H1 (cell line): ENCODE data around the gene ATP5F1E.

Experiments used
- CBX5 ChIP-seq: fragments of 300-800, 300-1000 bp; sonication (generic); IDR thresholded peaks from 2 replicates; pipeline ENCODE4 v1.7.1; 2016; ENCODE audit warnings: antibody characterized with exemption, low read length, low read depth
- CEBPB ChIP-seq: IDR thresholded peaks from 2 replicates; pipeline ENCODE4 v1.6.1; 2012; ENCODE audit warnings: low read depth, low read length
- EGR1 ChIP-seq: IDR thresholded peaks from 2 replicates; pipeline ENCODE4 v1.6.1; 2011; ENCODE audit warnings: low read depth, low read length, borderline replicate concordance
- EP300 ChIP-seq, 2 experiments: IDR thresholded peaks; 1 replicate in 1 of 2; 2 replicates in 1 of 2; pipeline ENCODE4 v1.6.1; 2011 to 2012; ENCODE audit warnings: low read depth in 2 of 2, low read length in 2 of 2, mild to moderate bottlenecking in 2 of 2, borderline replicate concordance in 1 of 2, inconsistent platforms in 1 of 2, moderate library complexity in 1 of 2
- EZH2 ChIP-seq: fragments of 200-600 bp; sonication (generic); IDR thresholded peaks from 2 replicates; pipeline ENCODE4 v1.7.1; 2012; ENCODE audit warnings: low read depth, mild to moderate bottlenecking, moderate library complexity, low read length, inconsistent platforms; ENCODE audit not compliant: severe bottlenecking
- GABPA ChIP-seq: IDR thresholded peaks from 2 replicates; pipeline ENCODE4 v1.6.1; 2011; ENCODE audit warnings: mild to moderate bottlenecking, low read length, moderate library complexity, borderline replicate concordance; ENCODE audit not compliant: insufficient read depth
- POLR2A ChIP-seq, 2 experiments: IDR thresholded peaks; 1 replicate in 1 of 2; 2 replicates in 1 of 2; pipeline ENCODE4 v1.6.1; 2011; ENCODE audit warnings: low read depth in 2 of 2, low read length in 2 of 2, mild to moderate bottlenecking in 2 of 2; ENCODE audit errors: control extremely low read depth in 1 of 2
- POLR2AphosphoS5 ChIP-seq: IDR thresholded peaks from 2 replicates; pipeline ENCODE4 v1.6.1; 2011; ENCODE audit warnings: low read depth, low read length
- RXRA ChIP-seq: IDR thresholded peaks from 2 replicates; pipeline ENCODE4 v1.6.1; 2011; ENCODE audit warnings: low read depth, mild to moderate bottlenecking, low read length, moderate library complexity; ENCODE audit not compliant: insufficient read depth
- SIRT6 ChIP-seq: IDR thresholded peaks from one replicate; pipeline ENCODE4 v1.7.1; 2012; ENCODE audit warnings: low read length, inconsistent platforms
- YY1 ChIP-seq: IDR thresholded peaks from 2 replicates; pipeline ENCODE4 v1.6.1; 2011; ENCODE audit warnings: low read depth, mild to moderate bottlenecking, low read length
- TF ChIP-seq, protein P1 (sequence below), 3 experiments: IDR thresholded peaks; 1 replicate in 2 of 3; 2 replicates in 1 of 3; pipeline versions ENCODE4 v1.5.1 to v1.6.1; 2011; ENCODE audit warnings: low read length in 3 of 3, mild to moderate bottlenecking in 3 of 3, inconsistent platforms in 2 of 3, low read depth in 1 of 3, moderate library complexity in 1 of 3; ENCODE audit not compliant: insufficient read depth in 1 of 3; ENCODE audit errors: control extremely low read depth in 1 of 3
- TF ChIP-seq, protein P2 (sequence below): IDR thresholded peaks from 2 replicates; pipeline ENCODE4 v1.6.1; 2012; ENCODE audit warnings: inconsistent platforms

- TF ChIP-seq, protein P1, sequence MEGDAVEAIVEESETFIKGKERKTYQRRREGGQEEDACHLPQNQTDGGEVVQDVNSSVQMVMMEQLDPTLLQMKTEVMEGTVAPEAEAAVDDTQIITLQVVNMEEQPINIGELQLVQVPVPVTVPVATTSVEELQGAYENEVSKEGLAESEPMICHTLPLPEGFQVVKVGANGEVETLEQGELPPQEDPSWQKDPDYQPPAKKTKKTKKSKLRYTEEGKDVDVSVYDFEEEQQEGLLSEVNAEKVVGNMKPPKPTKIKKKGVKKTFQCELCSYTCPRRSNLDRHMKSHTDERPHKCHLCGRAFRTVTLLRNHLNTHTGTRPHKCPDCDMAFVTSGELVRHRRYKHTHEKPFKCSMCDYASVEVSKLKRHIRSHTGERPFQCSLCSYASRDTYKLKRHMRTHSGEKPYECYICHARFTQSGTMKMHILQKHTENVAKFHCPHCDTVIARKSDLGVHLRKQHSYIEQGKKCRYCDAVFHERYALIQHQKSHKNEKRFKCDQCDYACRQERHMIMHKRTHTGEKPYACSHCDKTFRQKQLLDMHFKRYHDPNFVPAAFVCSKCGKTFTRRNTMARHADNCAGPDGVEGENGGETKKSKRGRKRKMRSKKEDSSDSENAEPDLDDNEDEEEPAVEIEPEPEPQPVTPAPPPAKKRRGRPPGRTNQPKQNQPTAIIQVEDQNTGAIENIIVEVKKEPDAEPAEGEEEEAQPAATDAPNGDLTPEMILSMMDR (IDR thresholded peaks at IDR 0.05; ENCODE audit: control extremely low read depth in 1 of 3, insufficient read depth in 1 of 3, low read depth in 1 of 3, low read length in 3 of 3) = no peak
- TF ChIP-seq RXRA (no peak), EP300 (IDR thresholded peaks at IDR 0.05; ENCODE audit: borderline replicate concordance in 1 of 2, low read depth in 2 of 2, low read length in 2 of 2) (no peak), EZH2 (no peak), EGR1 (no peak), POLR2A (IDR thresholded peaks at IDR 0.05; ENCODE audit: control extremely low read depth in 1 of 2, low read depth in 2 of 2, low read length in 2 of 2) (no peak), GABPA (no peak), YY1 (no peak), POLR2AphosphoS5 (no peak), CBX5 (no peak), CEBPB (no peak), SIRT6 (no peak)
- TF ChIP-seq, protein P2, sequence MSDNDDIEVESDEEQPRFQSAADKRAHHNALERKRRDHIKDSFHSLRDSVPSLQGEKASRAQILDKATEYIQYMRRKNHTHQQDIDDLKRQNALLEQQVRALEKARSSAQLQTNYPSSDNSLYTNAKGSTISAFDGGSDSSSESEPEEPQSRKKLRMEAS = no peak
These were observed 38.5 kb downstream of the ATP5F1E start for GRCh38 chr20:58993332-58994248.
